Measurements from ENCODE around the gene GLI1.
A peak's percentile ranks its signal among the peaks of the same experiment; 100 is the strongest.
"Not testable (repeated sequence)": the region's sequence is repeated elsewhere in the genome, so short reads cannot be mapped to it uniquely, and the experiment has no call there.

Gene GLI1

GRCh38 chr12:57459750-57460467, at the start of gene GLI1:
TSS of gene GLI1 (plus strand) at chr12:57459785. CDS start at chr12:57463692, 3,907 bp downstream.
- DNase-seq (ENCODE audit: low read depth), result no peak

DNA sequence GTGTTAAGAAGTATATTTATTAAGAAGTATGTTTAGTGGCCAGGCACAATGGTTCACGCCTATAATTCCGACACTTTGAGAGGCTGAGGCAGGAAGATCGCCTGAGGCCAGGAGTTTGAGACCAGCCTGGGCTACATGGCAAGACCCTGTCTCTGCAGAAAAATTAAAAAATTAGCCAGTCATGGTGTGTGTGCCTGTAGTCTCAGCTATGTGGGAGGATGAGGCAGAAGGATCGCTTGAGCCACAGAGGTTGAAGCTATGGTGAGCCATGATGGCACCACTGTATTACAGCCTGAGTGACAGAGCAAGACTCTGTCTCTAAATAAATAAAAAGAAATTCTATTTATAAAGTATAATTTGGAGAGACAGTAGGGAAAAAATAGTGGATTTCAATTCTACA, 49.1 kb upstream of the GLI1 start:
- no peak for DNase-seq (ENCODE audit: low read depth)

GRCh38 chr12:57414160-57414559, 45.4 kb upstream of the GLI1 start:
- not testable (repeated sequence) for DNase-seq (ENCODE audit: low read depth)

DNA sequence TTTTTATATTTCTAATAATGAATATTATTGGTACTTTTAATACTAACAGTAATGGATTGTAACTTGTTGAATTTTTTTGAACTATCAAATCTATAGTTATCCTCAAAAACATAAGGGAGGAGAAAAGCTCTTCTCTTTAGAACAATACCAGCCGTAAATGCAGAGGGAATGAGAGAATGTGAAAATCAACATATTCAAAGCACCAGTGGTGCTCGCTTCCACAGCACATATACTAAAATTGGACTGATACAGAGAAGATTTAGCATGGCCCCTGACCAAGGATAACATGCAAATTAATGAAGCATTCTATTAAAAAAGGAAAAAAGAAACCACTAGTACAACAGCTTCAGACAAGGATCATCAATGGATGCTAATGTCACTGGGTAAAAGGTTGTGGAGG, 44.5 kb upstream of the GLI1 start:
- no peak for DNase-seq (ENCODE audit: low read depth)

DNA sequence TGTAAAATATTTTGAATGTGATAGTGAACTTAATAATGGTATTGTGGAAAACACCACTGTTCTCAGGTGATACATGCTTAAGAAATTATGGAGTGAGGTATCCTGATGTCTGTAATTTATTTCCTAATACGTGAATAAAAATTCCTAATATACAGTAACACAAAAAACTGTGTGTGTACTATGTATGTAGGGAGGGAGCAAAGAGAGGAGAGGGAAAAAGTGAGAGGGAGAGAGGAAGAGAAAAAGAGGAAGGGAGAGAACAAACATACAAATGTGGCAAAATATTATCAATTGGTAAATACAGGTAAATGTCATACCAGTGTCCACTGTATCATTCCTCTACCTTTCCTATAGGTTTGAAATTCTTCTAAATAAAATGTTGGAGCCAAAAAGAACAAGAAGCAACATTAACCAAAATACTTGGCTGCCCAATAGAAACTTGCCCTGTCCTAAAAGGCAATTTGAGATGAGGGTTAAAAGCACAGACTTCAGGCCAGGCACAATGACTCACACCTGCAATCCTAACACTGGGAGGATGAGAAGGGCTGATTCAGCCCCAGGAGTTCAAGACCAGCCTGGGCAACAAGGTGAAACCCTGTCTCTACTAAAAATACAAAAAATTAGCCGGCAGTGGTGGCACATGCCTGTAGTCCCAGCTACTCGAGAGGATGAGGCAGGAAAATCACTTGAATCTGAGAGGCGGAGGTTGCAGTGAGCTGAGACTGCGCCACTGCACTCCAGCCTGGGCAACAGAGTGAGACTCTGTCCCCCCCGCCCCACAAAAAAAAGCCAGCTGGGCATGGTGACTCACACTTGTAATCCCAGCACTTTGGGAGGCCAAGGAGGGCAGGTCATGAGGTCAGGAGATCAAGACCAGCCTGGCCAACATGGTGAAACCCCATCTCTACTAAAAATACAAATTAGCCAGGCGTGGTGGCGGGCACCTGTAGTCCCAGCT, 43.3 kb upstream of the GLI1 start:
- DNase-seq (ENCODE audit: low read depth), result no peak

GRCh38 chr12:57418255-57418654, 41.3 kb upstream of the GLI1 start:
- DNase-seq (ENCODE audit: low read depth), result no peak

GRCh38 chr12:57419495-57419894, 40.1 kb upstream of the GLI1 start:
- DNase-seq (ENCODE audit: low read depth), result no peak

DNA sequence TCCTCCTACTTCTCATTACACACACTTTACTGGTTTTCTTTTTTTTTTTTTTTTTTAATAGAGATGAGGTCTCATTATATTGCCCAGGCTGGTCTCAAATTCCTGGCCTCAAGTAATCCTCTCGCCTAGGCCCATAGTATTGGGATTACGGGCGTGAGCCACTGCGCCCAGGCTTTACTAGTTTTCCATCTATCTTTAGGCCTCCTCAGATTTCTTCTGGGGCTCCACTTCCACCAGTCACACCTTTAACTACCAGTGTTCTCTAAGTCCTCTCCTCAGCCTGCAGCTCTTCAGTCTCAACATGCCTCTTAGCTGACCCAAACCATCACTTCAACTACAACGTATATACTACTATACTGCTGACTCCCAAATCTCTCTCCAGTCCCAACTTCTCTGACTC, 39.1 kb upstream of the GLI1 start:
- DNase-seq (ENCODE audit: low read depth), result no peak

DNA sequence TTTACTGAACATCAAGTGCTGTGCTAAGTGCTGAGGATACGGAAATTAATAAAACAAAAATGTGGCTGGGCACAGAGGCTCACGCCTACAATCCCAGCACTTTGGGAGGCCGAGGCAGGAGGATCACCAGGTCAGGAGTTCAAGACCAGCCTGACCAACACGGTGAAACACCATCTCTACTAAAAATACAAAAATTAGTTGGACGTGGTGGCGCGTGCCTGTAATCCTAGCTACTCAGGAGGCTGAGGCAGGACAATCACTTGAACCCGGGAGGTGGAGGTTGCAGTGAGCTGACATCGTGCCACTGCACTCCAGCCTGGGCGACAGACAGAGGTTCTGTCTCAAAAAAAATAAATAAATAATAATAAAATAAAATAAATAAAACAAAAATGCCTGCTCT, 32.6 kb upstream of the GLI1 start:
- not testable (repeated sequence) for DNase-seq (ENCODE audit: low read depth)

- DNase-seq (ENCODE audit: low read depth), result no peak
Observed at GRCh38 chr12:57428965-57429364, 30.6 kb upstream of the GLI1 start.

DNA sequence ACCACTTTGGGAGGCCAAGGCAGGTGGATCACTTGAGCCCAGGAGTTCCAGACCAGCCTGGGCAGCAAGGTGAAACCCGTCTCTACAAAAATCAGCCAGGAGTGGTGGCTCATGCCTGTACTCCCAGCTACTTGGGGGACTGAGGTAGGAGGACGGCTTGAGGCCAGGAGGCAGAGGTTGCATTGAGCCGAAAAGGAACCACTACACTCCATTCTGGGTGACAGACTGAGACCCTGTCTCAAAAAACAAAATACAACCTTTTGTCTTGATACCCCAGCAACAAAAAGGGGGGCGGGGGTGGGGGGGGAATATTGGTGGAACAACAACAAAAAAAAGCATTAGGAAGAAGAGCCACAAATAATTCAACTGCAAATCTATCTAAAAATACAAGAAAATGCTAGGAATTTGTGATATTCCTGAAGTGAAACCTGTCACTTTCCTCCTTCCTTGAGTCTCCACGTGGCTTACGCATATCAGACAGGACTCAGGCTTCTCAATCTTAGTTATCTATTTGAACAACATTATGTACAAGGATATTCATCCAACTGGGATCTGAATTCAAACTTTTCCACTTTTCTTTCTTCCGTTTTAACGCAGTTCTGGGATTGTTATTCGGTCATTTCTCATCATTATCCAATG, 30.0 kb upstream of the GLI1 start:
- no peak for DNase-seq (ENCODE audit: low read depth)

DNA sequence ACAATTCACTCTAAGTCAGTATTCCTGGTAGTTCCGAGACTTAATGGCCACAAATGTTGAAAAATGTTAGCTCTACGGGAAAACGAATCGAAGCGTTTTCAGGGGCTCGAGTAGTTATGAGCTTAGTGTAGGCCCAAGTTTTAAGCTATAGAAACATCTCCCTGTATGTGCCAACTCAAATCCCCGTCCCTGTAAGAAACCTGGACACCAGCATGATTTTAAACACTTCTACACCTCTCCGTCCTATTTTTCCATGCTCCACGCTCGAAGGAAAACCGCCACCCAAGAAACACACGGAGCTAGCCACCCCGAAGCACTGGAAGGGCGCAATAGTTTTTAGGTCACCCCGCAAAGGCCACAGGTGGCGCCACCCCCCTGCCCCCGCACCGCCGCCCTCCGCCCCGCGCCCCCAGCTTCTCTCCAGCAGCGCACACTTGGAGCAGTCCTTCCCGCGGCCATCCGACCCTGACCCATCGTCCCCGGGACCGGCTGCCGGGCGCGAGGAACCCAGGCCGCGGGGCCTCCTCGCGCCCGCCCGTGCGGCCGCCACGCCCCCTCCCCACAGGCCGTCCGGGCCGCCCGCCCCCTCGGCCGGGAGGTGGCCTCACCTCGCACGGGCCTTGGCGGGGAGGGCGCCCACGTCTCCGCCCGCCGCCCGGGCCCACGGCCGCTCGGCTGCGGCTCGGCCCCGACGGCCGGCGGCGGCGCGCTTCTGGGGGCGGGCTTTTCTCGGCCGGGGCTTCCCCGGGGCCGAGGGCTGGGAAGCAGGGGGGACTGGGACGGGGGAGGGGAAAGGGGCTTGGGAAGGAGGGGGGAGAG, 29.3 kb upstream of the GLI1 start:
- DNase-seq (ENCODE audit: low read depth), result no peak

GRCh38 chr12:57430931-57431566, 28.5 kb upstream of the GLI1 start, which contains the start of gene R3HDM2:
TSS of gene R3HDM2 (minus strand) at chr12:57431043. CDS start at chr12:57310428, 120,615 bp downstream.
- DNase-seq (ENCODE audit: low read depth), result peak; percentile 95

- no peak for DNase-seq (ENCODE audit: low read depth)
Observed at GRCh38 chr12:57431654-57432188, 27.9 kb upstream of the GLI1 start.

DNA sequence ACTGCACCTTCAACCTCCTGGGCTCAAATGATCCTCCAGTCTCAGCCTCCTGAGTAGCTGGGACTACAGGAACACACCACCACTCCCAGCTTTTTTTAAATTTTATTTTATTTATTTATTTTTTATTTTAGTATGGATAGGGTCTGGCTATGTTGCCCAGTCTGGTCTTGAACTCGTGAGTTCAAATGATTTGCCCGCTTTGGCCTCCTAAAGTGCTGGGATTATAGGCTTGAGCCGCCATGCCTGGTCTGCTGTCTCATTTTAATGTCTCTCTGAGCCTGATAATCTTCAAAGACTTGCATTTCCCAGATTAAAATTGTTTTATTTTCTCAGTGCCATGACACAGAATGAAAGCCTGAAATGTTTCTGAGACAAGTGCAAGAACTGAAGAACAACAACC, 26.2 kb upstream of the GLI1 start:
- no peak for DNase-seq (ENCODE audit: low read depth)

- DNase-seq (ENCODE audit: low read depth), result no peak
Observed at GRCh38 chr12:57434517-57435223, 24.9 kb upstream of the GLI1 start, which contains the start of gene INHBC. TSS of gene INHBC (plus strand) at chr12:57434784. CDS start at chr12:57434887, 103 bp downstream.

DNA sequence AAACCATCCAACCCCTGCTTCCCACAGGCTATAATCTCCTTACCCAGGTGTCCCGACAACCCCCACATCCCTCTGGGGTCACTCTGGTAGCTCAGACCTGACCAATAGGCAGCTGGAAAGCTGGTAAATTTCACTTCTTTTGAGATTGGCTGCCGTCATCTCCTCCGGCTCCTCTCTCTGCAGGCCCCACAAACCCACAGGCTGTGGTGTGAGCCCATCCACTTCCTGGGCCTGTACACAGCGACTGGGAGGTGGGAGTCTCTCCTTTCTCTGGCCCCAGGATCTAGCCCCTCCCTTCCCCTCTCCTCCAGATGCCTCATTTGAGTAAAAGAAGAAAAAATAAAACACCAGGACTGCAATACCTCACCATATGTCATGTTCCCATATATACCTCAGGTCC, 24.3 kb upstream of the GLI1 start:
- DNase-seq (ENCODE audit: low read depth), result no peak

DNA sequence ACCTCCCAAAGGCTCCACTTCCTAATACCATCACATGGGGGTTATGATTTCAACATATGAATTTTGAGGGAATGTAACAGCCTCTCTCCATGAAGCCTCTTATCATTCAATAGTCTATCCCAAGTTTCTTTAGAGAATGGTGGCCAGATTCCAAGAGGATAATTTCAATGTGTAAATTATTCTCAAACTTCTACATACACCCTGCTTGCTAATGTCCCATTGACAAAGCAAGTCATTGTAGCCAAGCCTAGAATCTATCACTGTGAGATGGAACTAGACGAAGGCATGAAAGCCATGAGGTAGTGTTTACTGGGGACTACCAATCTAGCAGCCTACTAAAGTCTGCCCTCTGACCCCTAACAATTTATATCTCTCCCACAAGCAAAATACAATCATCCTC, 21.2 kb upstream of the GLI1 start:
- DNase-seq (ENCODE audit: low read depth), result no peak

GRCh38 chr12:57439762-57440266, 19.8 kb upstream of the GLI1 start:
- DNase-seq (ENCODE audit: low read depth), result no peak

DNA sequence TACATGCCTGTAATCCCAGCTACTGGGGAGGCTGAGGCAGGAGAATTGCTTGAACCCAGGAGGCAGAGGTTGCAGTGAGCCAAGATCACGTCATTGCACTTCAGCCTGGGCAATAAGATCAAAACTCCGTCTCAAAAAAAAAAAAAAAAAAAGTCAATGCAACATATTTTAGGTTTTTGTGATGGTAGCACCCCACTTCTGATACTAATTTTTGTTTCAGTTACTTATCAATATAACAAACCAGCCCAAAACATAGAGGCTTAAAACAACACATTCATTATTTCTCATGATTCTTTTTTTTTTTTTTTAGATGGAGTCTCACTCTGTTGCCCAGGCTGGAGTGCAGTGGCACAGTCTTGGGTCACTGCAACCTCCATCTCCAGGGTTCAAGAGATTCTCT, 18.2 kb upstream of the GLI1 start:
- DNase-seq (ENCODE audit: low read depth), result not testable (repeated sequence)

Measured in activated T-cell treated with anti-CD3 and anti-CD28 coated beads for 24 hours (primary cell).